Measurements from ENCODE around the gene FCRL4. TPM values are rescaled to one million over a fixed set of nuclear protein-coding genes. Genes with fewer than 3 reads are reported as not detected.

The FCRL4 gene
- total and polyA plus RNA-seq, 4 donors = 0.05 to 0.57 TPM; not detected in 2

GRCh38 chr1:157580179-157580827, 17.6 kb downstream of the FCRL4 start:
- ATAC-seq (ENCODE audit: insufficient read depth, low FRiP score) (peak; percentile 11), DNase-seq (peak in 2 of 3 donors; percentile 67 to 77)
- Histone ChIP-seq H3K27ac (ENCODE audit: low read depth in 1 of 2, low read length in 1 of 2) (no peak overlapping the region), H3K27me3 (ENCODE audit: control insufficient read depth in 3 of 3, insufficient read depth in 3 of 3, low read length in 2 of 3) (no peaks in the 10 kb centered on the region), H3K9me3 (ENCODE audit: control insufficient read depth in 4 of 4, insufficient read depth in 3 of 4, low read length in 3 of 4) (peaks cover 0 to 3% (median 1%) of the 10 kb centered on the region in 4 donors), H3K4me3 (no peak overlapping the region), H3K36me3 (ENCODE audit: control insufficient read depth in 4 of 4, insufficient read depth in 4 of 4, low read length in 4 of 4) (no peaks in the 10 kb centered on the region), H3K4me1 (ENCODE audit: control insufficient read depth in 5 of 5, insufficient read depth in 5 of 5, low read length in 5 of 5) (no peaks in the 10 kb centered on the region), H3K9ac (ENCODE audit: insufficient read depth in 1 of 2, low read length in 2 of 2) (no peak overlapping the region)
- WGBS, 2 donors = 5 to 7% methylated on average over 4 of the region's 4 CpGs
- peak; percentile 47 for TF ChIP-seq CTCF (IDR thresholded peaks at IDR 0.05; ENCODE audit: control extremely low read depth, extremely low read depth)

GRCh38 chr1:157577420-157577819, 20.5 kb downstream of the FCRL4 start:
- Histone ChIP-seq H3K9me3 (ENCODE audit: control insufficient read depth in 4 of 4, insufficient read depth in 3 of 4, low read length in 3 of 4) (no peaks in the 10 kb centered on the region), H3K36me3 (ENCODE audit: control insufficient read depth in 4 of 4, insufficient read depth in 4 of 4, low read length in 4 of 4) (no peaks in the 10 kb centered on the region), H3K4me1 (ENCODE audit: control insufficient read depth in 5 of 5, insufficient read depth in 5 of 5, low read length in 5 of 5) (no peaks in the 10 kb centered on the region), H3K9ac (ENCODE audit: insufficient read depth in 1 of 2, low read length in 2 of 2) (no peak overlapping the region), H3K4me3 (no peak overlapping the region), H3K27me3 (ENCODE audit: control insufficient read depth in 3 of 3, insufficient read depth in 3 of 3, low read length in 2 of 3) (no peaks in the 10 kb centered on the region), H3K27ac (ENCODE audit: low read depth in 1 of 2, low read length in 1 of 2) (no peak overlapping the region)
- 83 to 88% methylated on average over 3 of the region's 3 CpGs for WGBS, 2 donors
- no peak for DNase-seq
- no peak for ATAC-seq (ENCODE audit: insufficient read depth, low FRiP score)
- no peak for TF ChIP-seq CTCF (IDR thresholded peaks at IDR 0.05; ENCODE audit: control extremely low read depth, extremely low read depth)

DNA sequence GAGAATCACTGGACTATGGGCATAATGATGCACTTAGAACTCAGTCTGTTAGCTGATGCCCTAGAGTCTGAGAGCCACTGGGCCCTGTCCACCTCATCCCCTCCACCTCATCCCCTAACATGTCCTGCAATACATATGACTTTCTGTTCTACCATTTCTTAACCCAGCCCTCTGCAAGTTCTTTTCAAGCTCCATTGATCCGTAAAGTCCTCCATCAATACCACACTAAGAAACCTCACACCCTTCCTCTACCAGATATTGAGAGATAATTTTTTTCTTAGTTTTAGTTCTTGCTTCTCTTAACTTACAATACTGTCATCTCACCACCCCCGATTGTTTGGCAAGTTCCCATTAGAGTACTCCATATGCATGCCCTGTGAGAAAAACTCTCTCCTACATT, 22.1 kb downstream of the FCRL4 start:
- TF ChIP-seq CTCF (IDR thresholded peaks at IDR 0.05; ENCODE audit: control extremely low read depth, extremely low read depth) = no peak
- Histone ChIP-seq H3K4me1 (ENCODE audit: control insufficient read depth in 5 of 5, insufficient read depth in 5 of 5, low read length in 5 of 5) (no peaks in the 10 kb centered on the region), H3K4me3 (no peak overlapping the region), H3K9me3 (ENCODE audit: control insufficient read depth in 4 of 4, insufficient read depth in 3 of 4, low read length in 3 of 4) (no peaks in the 10 kb centered on the region), H3K27me3 (ENCODE audit: control insufficient read depth in 3 of 3, insufficient read depth in 3 of 3, low read length in 2 of 3) (no peaks in the 10 kb centered on the region), H3K27ac (ENCODE audit: low read depth in 1 of 2, low read length in 1 of 2) (no peak overlapping the region), H3K9ac (ENCODE audit: insufficient read depth in 1 of 2, low read length in 2 of 2) (no peak overlapping the region), H3K36me3 (ENCODE audit: control insufficient read depth in 4 of 4, insufficient read depth in 4 of 4, low read length in 4 of 4) (no peaks in the 10 kb centered on the region)
- ATAC-seq (ENCODE audit: insufficient read depth, low FRiP score) (no peak), DNase-seq (no peak)
- 87 to 91% methylated on average over 2 of the region's 2 CpGs for WGBS, 2 donors

DNA sequence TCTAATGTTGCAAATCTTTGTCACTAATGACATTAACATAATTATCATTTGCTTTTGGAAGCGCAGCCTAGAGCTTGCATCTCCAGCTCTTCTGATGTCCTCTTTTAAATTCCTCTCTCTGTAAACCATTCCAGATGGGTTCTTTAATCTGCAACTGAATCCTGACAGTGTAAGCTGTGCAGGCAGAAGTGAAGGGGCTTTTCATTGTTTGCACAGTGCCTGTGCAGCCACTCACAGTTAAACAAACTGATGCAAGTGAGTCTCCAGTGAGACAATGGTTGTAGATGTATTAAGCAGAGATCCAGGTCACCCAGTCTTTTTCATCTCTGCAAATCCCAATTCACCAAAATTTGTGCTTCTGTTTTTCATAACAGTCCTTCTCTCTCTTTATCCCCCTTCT, 23.0 kb downstream of the FCRL4 start:
- Histone ChIP-seq H3K27me3 (ENCODE audit: control insufficient read depth in 3 of 3, insufficient read depth in 3 of 3, low read length in 2 of 3) (no peaks in the 10 kb centered on the region), H3K4me3 (no peak overlapping the region), H3K4me1 (ENCODE audit: control insufficient read depth in 5 of 5, insufficient read depth in 5 of 5, low read length in 5 of 5) (no peaks in the 10 kb centered on the region), H3K9me3 (ENCODE audit: control insufficient read depth in 4 of 4, insufficient read depth in 3 of 4, low read length in 3 of 4) (no peaks in the 10 kb centered on the region), H3K36me3 (ENCODE audit: control insufficient read depth in 4 of 4, insufficient read depth in 4 of 4, low read length in 4 of 4) (no peaks in the 10 kb centered on the region), H3K27ac (ENCODE audit: low read depth in 1 of 2, low read length in 1 of 2) (no peak overlapping the region), H3K9ac (ENCODE audit: insufficient read depth in 1 of 2, low read length in 2 of 2) (no peak overlapping the region)
- WGBS, 2 donors = 75 to 88% methylated on average over 1 of the region's 1 CpG
- ATAC-seq (ENCODE audit: insufficient read depth, low FRiP score) = no peak
- no peak for DNase-seq
- no peak for TF ChIP-seq CTCF (IDR thresholded peaks at IDR 0.05; ENCODE audit: control extremely low read depth, extremely low read depth)
